GM19099 (cell line): Measurements from ENCODE around the gene WNT6.
A peak's percentile ranks its signal among the peaks of the same experiment; 100 is the strongest.

Source experiments
- POLR2A ChIP-seq: IDR thresholded peaks from 3 replicates; pipeline ENCODE4 v1.6.1; 2011; ENCODE audit warnings: low read depth; ENCODE audit not compliant: insufficient read length; ENCODE audit errors: extremely low read depth

The WNT6 gene

DNA sequence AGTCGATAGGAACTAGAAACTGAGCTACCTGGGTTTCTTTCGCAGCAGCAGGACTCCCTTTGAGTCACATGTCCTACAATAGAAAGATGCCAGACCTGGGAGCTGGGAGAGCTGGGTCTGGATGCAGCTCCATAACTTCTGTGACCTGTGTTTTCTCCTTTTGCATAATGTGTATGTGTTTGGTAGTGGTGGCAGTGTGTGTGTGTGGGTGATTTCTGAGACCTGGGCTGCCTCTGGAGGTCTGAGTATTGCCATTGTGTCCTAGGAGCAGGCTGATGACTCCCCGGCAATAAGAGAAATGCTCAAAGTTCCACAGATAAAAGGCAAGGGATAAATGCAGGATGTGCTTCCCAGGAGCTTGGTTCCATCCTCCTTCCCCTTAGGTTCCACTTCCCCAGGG lies 27.5 kb downstream of the WNT6 start:
- TF ChIP-seq POLR2A: no peak

DNA sequence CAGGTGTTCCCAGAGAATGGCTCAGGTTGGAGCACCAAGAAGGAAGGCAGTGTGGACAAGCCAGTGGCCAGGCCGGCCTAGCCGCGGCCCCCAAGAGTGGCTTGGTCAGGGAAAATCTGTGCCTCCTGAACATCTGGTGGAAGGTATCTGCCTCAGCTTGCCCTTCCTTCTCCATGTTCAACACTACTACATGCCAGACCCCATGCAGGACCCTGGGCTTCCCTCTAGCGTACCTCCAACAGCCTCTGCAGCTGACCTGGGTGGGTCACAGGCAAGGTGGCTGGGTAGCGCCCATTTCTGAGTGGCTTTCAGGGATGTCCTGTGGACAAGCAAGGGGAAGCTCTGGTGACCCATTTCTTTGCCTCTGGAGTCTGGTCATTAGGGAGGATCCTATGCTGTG lies 28.7 kb downstream of the WNT6 start:
- no peak for TF ChIP-seq POLR2A

DNA sequence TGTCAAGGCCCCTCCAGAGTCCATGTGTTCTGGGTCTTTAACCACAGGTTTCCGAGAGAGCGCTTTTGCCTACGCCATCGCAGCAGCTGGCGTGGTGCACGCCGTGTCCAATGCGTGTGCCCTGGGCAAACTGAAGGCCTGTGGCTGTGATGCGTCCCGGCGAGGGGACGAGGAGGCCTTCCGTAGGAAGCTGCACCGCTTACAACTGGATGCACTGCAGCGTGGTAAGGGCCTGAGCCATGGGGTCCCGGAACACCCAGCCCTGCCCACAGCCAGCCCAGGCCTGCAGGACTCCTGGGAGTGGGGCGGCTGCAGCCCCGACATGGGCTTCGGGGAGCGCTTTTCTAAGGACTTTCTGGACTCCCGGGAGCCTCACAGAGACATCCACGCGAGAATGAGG lies 30.3 kb downstream of the WNT6 start:
- TF ChIP-seq POLR2A: no peak

DNA sequence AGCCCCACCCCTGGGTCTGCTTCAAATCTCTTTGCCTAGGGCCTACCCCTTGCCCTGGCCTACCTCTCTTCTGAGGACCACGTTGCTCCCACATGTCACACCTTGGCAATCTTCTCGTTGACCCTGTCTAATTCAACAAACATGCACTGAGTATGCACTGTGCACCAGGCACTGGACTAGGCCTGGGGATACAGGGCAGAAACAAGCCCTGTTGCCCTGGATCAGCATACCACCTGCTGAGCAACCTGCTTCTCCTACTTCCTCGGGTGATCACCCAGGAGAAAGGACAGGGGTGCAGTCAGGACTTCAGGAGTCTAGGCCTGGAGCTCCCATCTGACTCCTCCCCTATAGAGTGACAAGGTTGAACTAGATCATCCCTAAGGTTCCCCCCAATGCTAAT lies 30.8 kb downstream of the WNT6 start:
- TF ChIP-seq POLR2A: no peak

DNA sequence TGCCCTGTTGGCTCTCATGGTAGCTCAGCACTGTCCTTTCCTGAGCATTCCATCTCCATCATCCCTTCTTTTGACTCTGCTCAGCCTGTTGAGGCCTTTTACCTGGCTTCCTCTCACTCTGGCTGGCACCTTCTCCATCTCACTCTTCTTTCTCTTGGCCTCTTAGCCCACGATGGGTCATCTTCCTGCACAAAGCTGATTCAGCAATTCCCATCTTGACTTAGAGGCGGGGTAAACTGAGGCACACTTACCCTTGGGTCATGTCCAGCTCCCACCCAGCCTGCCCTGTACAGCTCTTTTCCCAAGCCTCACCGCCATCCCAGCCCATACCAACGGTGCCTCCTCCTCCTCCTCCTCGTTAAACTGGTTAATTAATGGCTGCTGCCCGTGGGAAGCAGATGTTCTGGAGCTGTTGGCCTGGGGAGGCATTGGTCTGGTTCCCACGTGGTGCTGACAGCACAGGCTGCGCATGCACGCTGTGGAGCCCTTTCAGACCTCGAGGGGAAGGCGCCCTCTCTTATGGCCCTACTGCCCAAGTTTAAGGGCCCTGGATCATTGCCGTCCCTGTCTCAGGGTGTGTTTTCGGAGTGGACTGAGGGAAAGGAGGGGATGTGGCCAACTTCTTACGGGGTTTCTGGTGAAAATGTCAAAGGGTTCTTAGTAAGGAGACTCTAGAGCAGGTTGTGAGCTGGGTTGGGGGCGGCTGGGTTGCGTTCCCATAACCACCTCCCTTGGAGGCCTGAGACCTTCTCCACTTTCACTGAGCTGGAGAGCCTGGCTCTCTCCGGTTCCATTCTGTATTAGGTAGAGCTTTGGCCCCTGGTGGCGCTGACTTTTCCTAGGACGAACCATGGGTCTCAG lies 31.9 kb downstream of the WNT6 start:
- no peak for TF ChIP-seq POLR2A

DNA sequence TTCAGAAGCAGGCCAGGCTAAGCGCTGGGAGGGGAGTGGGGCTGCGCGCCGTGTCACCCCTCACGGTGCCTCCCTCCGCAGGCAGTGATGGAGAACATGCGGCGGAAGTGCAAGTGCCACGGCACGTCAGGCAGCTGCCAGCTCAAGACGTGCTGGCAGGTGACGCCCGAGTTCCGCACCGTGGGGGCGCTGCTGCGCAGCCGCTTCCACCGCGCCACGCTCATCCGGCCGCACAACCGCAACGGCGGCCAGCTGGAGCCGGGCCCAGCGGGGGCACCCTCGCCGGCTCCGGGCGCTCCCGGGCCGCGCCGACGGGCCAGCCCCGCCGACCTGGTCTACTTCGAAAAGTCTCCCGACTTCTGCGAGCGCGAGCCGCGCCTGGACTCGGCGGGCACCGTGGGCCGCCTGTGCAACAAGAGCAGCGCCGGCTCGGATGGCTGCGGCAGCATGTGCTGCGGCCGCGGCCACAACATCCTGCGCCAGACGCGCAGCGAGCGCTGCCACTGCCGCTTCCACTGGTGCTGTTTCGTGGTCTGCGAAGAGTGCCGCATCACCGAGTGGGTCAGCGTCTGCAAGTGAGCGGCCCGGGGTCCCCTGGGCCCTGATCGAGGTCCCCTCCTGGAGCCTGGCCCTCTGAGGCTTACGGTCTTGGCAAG lies 33.2 kb downstream of the WNT6 start:
- peak; percentile 46 for TF ChIP-seq POLR2A

DNA sequence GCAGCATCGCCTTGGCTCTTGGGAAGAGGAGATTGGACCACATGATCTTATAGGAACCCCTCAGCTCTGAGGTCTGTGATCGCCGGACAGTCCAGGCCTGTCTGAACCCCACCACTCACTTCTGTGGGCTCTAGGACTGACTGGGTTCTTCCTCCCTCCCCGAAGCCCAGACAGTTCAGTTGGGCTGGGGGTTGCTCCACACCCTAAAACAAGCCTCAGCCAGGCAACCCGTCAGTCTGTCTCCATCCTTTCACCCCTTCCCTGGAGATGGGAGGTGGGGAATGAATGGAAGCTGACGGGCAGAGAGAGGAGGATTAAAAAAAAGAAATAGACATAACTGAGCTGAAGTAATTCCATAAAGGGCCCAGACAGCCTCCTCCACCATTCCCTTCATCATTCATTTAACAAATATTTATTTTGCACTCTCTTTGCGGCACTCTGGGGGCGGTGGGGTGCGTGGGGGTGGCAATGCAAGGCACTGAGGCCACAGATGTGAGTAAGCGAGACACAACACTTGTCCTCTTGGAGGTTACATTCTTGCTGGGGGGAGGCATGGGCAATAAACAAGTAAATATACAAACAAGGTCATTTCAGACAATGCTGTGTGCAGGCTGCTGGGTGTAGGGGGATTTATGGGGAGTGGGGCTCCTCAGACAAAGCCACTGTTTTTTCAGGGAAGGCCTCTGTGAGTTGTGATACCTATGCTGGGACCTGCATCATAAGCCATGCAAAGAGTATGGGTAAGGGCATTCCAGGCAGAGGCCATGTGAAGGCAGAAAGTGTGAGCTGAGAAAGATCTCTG lies 33.9 kb downstream of the WNT6 start:
- TF ChIP-seq POLR2A: no peak

DNA sequence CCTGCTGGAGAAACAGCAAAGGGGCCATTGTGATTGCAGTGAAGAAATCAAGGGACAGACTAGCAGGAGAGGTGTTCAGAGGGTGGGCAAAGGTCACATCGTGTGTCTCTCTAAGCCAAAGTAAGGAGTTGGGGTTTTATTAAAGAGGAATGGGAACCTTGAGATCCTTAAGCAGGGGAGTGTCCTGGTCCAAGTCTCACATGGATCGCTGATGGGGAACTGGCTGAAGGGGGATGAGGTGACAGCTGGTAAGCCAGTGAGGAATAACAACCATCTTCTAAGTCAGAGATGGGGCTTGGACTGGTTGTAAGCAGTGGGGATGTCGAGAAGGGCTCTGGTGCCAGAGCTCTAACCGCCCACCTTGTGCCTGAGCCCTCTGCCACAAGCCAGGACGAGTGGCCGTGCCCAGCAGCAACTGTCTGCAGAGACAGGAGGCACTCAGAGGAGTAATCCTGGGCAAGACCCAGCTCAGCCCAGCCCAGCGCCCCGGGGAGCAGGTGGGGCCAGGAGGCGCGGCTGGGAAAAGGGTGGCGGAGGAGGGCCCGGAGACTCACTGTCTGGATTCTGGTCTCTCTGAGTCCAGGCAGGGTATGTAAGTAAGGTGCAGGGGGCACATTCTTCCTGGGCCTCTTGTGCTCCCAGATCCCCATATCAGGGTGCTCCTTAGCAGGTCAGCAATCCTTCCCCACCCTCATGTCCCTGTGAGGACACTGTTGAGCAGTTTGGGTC lies 34.7 kb downstream of the WNT6 start:
- peak; percentile 17 for TF ChIP-seq POLR2A

DNA sequence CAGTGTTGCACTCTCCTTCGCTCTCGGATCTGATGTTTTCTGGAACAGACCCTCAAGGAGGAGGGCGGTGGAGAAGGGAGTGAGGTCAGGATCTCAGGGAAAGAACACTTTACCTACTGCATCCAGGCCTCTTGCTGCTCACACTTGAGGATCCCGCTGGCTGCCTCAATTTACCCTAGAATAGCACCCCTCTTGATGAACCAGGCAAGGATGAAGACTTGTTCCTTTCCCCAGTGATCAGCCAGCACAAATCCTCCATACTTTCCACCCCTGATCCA lies 35.2 kb downstream of the WNT6 start:
- TF ChIP-seq POLR2A: no peak

DNA sequence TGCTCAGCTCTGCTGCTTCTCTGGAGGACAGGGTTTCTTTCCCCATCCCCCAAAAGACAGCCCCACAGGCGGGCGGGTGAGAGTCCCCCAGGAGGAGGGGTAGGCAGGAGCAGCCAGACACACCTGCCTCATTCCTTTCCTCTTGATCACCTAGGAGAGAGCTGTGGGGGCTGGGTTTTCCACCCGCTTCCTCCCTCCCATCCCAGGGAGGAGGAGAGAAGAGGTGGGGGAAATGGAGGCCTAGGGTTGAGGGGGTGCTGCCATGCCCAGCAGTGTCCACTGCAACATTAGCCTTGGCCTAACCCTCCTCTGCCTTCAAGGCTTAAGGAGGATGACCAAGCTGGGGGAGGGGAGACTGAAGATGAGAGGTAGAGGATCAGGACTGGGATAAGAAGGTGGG lies 35.7 kb downstream of the WNT6 start:
- TF ChIP-seq POLR2A: no peak

DNA sequence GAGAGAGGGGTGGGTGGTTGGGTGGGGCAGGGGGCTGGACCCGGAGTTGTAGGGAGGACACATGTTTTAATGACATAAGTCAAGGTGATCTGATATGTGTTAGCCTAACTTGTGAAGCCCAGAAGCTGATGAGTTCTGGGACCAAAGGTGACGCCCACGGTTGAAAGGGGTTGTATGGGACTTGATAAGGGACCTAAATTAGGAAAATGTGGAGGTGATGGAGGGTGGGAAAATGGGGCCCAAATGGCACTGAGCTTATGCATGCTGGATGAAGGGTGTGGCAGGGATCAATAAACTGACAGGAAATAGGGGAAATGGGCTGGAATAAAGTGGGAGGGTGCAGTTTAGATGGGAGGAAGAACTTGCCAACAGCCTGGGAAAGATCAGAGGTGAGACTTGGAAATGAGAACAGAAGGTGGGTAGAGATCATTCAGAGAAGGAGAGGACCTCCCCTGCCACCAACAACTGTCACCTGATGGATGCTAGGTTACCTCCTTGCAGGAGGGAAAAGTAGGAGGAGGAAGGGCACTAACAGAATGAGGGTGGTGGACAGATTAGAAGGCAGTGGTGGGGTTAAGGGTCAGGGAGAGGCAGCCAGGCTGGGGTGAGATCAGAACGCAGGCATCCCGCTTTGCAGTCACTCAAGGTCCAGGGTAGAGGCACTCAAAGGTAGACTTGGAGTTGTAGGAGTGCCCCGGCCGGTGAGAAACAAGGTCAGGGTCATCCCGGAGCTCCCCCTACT lies 36.3 kb downstream of the WNT6 start:
- no peak for TF ChIP-seq POLR2A

DNA sequence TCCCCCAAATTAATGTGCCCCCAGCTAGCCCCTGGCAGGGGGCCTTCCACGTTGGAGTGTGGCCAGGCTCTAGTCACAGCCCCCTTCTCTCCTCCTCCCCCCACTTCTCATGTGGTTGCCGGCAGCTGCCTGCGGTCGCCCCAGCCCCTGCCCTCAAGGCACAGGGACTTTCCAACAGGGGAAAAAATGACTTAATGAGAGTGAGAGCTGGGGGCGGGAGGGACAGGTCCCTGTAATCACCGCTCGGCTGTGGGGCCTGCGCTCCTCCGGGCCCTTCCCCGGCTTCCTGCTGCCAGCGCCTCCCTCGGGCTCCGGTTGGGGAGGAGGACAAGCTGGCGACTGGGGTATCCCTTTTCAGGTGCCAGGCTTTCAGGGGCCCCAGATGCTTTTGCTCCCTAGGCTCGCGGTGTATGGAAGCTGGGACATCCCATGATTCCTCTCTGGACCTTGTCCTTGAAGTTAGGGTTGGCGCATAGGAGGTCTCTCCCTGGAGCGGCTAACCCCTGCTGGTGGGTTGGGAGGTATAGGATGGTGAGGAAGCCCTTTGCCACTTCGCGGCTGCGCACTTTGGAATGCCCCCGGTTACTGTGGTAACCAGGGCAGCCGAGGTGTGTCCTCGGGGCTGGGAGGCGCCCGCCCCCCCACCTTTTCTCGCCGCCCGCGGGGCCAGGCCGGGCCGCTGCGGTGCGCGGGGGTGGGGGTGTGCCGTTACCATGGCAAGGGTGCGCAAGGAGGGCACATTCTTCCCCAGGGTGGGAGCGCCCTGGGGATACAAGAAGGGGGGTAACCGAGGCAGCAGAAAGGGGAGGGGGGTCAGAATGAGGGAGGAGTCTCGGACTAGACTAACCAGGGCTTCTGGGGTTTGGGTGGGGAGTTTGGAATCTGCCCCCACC lies 37.1 kb downstream of the WNT6 start:
- TF ChIP-seq POLR2A: peak; percentile 56

DNA sequence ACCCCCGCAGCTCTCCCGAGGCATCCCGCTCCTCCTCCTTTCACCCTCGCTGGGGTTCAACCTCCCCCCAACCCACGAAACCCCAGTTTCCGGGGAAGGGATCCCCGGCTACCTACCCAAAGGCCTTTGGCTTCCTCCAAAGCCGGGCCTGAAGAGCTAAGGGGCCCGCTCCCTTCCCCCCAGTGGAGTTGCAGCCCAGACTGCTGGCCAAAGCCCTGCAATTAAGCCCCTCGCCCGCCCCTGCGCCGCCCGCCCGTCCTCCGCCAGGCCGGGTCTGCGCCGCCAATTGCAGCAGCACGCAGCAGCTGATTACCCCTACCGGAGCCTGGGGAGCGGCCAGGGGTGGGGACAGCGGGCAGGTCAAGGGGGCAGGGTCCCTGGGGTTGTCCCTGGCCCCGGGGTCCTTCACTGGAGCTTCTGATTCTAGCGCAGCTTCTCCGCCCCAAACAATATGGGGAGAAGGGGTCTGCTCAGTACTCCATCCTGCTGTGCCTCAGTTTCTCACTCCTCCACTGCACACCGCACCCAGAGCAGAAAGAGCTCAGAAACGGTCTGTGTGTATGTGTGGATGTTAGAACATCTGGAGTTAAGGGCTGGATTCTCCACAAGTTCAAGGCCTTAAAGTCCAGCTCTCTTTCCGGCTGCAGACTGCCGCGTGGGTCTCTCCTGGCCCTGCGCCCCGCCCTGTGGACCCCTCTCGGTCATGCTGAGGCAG lies 37.9 kb downstream of the WNT6 start:
- TF ChIP-seq POLR2A: no peak
